Ammon's horn (tissue), 1 donor: ENCODE measurements around the gene HGFAC.

ENCODE experiments used
- DNase-seq: peaks from one replicate; pipeline ENCODE4 v3.0.0-alpha.2; 2016; ENCODE audit warnings: low spot score

Gene HGFAC

DNA sequence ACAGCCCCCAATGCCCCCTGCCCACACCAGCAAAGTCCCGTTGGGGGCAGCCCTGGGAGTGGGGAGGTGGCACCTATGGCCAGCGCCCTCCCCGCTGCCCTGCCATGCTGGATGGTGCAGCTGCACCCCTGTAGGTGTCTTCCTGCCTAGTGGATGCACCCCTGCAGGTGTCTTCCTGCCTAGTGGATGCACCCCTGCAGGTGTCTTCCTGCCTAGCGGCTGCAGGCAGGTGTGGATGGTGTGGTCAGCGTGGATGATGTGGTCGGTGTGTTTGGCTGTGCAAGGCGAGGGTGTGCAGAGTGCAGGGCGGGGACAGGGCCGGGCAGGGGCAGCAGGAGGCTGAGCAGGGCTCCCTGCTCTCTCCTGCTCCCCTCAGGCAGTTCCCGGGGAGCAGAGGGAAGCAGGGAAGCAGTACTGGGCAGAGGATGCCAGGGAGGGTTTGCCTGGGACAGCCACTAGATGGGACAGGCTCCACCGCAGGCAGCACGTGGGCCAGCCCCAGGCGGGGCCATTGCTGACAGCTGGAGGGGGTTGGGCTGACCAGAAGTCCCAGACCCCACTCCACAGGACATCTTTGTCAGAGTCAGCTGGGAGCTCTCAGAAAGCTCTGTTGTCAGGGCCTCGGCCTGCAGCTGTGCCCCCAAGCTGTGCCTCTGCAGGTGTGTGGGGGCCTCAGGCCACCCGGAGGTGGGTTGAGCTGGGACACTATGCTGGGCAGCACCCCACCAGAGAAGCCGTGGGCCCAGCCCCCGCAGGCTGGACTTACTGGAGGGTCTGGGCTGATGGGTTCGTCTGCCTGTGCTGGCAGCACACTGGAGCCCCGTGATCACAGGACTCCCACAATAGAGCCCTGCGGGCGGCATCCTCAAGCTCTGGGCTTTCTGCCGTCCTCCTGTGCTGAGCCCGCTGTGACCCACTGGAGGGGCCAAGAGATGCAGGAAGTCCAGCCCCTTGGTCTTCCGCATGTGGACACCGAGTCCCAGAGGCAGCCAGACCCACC is 45.1 kb downstream of the HGFAC start:
- DNase-seq = peak; percentile 53

DNA sequence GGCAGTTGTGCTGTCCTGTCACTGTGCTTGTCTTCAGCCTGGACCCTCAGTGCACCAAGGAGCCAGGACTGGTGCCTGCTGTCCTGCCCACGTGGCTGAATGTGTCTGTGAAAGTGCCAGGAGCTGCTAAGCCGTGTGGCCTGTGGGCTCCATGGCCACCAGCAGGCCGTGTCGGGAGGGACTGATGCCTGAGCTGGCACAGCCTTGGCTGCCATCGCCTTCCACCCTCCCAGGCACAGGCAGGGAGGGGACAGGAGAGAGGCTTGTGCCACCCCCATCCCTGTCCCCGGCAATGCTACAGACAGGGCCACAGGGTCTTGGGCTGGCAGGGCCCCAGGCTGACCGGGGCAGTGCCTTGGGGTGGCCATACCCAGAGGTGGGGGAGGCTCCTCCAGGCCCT is 46.1 kb downstream of the HGFAC start:
- peak; percentile 56 for DNase-seq

GRCh38 chr4:3488820-3489219 is 47.1 kb downstream of the HGFAC start:
- DNase-seq = no peak

- DNase-seq = no peak
These were observed 47.7 kb downstream of the HGFAC start for GRCh38 chr4:3489451-3489962.

- DNase-seq = no peak
These were observed 50.1 kb downstream of the HGFAC start for GRCh38 chr4:3491681-3492405.

DNA sequence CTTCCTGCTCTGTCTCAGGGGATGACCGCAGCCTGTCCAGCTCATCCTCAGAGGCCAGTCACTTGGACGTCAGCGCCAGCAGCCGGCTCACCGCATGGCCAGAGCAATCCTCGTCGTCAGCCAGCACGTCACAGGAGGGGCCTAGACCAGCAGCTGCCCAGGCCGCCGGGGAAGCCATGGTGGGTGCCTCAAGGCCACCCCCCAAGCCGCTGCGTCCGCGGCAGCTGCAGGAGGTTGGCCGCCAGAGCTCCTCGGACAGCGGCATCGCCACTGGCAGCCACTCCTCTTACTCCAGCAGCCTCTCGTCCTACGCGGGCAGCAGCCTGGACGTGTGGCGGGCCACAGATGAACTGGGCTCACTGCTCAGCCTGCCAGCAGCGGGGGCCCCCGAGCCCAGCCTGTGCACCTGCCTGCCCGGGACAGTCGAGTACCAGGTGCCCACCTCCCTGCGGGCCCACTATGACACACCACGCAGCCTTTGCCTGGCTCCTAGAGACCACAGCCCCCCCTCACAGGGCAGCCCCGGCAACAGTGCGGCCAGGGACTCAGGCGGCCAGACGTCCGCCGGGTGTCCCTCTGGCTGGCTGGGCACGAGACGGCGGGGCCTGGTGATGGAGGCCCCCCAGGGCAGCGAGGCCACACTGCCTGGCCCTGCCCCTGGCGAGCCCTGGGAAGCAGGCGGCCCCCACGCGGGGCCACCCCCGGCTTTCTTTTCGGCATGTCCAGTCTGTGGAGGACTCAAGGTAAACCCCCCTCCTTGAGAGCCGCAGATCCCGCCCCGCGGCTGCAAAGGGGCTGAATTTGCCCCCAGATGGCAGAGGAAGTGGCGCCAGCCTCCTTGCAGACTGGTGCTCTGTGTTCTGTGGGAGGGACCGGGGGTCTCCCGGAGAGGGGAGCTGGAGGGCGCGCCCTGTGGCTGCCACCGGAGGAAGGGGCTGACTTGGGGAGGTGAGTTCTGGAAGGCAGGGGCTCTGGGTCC is 51.3 kb downstream of the HGFAC start:
- no peak for DNase-seq

DNA sequence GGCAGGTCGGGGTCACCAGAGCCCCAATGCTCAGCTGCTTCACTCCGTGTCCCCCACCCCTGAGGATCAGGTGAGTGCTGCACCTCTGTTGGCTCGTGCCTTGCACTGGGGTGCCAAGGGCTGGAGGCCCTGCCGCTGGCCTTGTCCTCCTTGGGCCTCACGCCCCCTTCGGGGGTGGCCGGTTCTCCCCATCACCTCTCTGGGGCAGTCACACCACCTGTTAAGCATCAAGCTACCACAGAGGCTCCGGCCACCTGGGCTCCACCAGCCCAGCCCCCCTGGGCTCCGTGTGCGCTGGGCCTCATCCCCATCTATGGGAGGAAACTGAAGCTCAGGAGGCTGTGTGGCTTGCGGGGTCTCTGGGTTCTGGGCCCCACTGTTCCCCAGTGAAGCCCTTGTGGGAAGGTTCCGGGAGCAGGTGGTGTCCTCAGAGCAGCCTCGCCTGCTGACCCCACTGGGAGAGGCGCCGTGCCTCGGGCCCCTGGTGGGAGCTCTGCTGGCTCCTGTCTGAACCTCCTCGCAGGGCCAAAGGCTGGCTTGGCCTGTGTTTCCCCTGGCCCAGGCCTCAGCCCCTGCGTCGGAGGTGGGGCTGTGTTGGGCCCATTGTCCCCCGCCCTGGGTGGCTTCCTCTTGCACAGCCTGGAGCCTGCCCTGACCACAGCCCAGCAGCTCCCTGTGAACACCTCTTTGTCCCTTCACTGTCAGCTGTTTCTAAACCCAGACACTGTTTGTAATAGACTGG is 52.1 kb downstream of the HGFAC start:
- no peak for DNase-seq

- DNase-seq = no peak
These were observed 52.7 kb downstream of the HGFAC start for GRCh38 chr4:3494462-3494871.

DNA sequence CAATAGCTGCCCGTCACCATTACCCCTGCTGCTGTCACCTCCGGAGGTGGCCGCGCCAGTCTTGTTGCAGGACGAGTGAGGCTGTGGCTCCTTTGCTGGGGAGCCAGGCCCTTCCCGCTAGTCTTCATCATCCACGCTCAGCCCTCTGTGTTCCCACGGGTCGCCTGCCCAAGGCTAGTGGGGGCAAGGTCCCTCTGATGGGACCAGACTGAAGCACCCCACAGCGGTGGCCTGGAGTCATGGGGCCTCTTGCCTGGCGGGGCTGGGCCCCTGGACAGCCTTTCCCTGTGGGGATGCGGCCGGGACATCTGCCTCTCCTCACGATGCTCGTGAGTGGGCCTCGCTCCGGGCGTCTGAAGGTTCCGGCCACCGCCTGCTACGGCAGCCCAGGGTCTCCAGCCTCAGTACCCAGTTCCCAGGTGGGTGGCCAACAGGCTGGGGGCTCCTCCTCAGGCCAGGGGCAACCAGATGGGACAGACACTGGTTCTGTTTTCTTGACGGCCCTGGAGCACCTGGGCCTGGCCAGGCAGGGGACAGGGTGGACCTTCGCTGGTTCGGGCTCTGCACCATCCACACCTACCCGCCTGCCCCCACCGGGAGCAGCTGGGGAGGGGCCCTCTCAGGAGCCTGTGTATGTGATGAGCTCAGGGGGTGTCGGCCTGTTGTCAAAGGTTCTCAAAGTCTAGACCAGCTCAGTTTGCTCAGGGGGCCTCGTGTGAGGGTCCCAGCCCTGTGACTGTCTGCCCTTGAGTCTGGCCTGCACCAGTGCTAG is 53.6 kb downstream of the HGFAC start:
- DNase-seq = no peak

GRCh38 chr4:3496021-3496420 is 54.3 kb downstream of the HGFAC start:
- no peak for DNase-seq

- no peak for DNase-seq
These were observed 55.3 kb downstream of the HGFAC start for GRCh38 chr4:3497095-3497494.

- no peak for DNase-seq
These were observed 56.0 kb downstream of the HGFAC start for GRCh38 chr4:3497523-3498389.

DNA sequence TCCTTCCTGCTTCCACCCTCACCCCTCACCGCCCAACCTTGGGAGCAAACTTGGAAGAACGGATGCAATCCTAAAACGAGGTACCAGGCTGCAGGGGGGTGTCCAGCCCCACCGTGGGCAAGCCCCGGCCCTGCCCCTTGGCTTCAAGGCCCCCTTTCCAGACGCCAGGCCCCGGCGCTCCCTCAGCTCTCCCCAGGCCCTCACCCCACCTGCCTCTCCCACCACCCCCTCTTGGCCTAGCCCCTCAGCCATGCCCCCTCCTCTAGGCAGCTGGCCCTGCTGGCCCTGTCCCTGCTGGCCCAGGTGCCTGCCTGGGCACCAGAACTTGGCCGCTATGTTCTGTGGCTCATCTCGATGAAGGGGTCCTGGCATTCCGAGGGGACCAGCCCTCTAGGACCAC is 56.6 kb downstream of the HGFAC start:
- no peak for DNase-seq
